Upper lobe of right lung (tissue), 1 donor: ENCODE results near the gene CABLES1. TPM values are rescaled to one million over a fixed set of nuclear protein-coding genes. Genes with fewer than 3 reads are reported as not detected.

Experiments used
- ATAC-seq: fragments of 200-7000 bp; cut with Tn5 transposase; one replicate; pipeline ENCODE4 v1.9.1; 2020; ENCODE audit warnings: mild to moderate bottlenecking, moderate library complexity
- DNase-seq: peaks from one replicate; pipeline ENCODE4 v3.0.0-alpha.2; 2020
- H3K27ac ChIP-seq: fragments of 200-600 bp; one replicate; pipeline ENCODE4 v1.8.0; 2022
- H3K27me3 ChIP-seq: fragments of 200-600 bp; one replicate; pipeline ENCODE4 v1.8.0; 2022; ENCODE audit warnings: mild to moderate bottlenecking
- H3K36me3 ChIP-seq: fragments of 200-600 bp; one replicate; pipeline ENCODE4 v1.8.0; 2022
- H3K4me1 ChIP-seq: fragments of 200-600 bp; one replicate; pipeline ENCODE4 v1.8.0; 2022
- H3K4me3 ChIP-seq: fragments of 200-600 bp; one replicate; pipeline ENCODE4 v1.8.0; 2022; ENCODE audit warnings: mild to moderate bottlenecking
- H3K9me3 ChIP-seq: fragments of 200-600 bp; one replicate; pipeline ENCODE4 v1.8.0; 2022
- intact Hi-C: fragments of 100-400 bp; cut with DNase I; formaldehyde crosslinking; loops from one replicate; pipeline ENCODE4 v1.11.0; 2022
- total RNA-seq: library from RNA; stranded (reverse); fragmentation: NEBNext Ultra II Directional; extraction: Animal tissue kit (Norgen Biotek cat#: 25700); gene quantifications from one replicate; pipeline ENCODE4 v1.2.1, GENCODE V29; 2021
- TF ChIP-seq, protein P1 (sequence below): fragments of 200-600 bp; IDR thresholded peaks from one replicate; pipeline ENCODE4 v1.8.0; 2022; ENCODE audit warnings: antibody characterized with exemption
- donor health status: DM: no; HTN: yes; CAD: no; lungs with severe emphysema.

CABLES1 gene
- total RNA-seq, 1 donor from 2014 or later: 39.5 TPM

DNA sequence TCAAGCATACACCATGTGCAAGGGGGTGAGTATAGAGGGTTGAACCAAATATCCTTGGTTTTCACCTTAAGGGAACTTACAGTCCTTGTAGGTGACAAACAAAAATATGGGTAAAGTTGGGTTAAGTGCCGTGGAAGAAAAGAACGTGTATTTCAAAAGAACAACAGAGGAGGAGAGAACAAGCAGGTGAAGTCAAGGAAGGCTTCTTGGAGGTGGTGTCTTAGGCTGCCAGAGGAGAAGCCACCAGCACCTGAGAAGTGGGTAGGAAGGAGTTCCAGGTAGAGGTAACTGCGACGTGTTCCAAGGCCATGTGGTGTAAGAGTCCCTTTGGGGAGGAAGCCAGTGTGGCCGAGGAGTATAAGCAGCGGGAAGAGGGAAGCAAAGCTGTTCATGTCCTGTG, 27.2 kb downstream of the CABLES1 start:
- no peak overlapping the region for H3K27ac ChIP-seq
- no peaks in the 10 kb centered on the region for H3K9me3 ChIP-seq
- ATAC-seq (no peak), DNase-seq (no peak)
- no peaks in the 10 kb centered on the region for H3K27me3 ChIP-seq
- TF ChIP-seq, protein P1, sequence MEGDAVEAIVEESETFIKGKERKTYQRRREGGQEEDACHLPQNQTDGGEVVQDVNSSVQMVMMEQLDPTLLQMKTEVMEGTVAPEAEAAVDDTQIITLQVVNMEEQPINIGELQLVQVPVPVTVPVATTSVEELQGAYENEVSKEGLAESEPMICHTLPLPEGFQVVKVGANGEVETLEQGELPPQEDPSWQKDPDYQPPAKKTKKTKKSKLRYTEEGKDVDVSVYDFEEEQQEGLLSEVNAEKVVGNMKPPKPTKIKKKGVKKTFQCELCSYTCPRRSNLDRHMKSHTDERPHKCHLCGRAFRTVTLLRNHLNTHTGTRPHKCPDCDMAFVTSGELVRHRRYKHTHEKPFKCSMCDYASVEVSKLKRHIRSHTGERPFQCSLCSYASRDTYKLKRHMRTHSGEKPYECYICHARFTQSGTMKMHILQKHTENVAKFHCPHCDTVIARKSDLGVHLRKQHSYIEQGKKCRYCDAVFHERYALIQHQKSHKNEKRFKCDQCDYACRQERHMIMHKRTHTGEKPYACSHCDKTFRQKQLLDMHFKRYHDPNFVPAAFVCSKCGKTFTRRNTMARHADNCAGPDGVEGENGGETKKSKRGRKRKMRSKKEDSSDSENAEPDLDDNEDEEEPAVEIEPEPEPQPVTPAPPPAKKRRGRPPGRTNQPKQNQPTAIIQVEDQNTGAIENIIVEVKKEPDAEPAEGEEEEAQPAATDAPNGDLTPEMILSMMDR: no peak
- no peak overlapping the region for H3K4me3 ChIP-seq
- intact Hi-C loops: no loop called here
- no peaks in the 10 kb centered on the region for H3K36me3 ChIP-seq
- H3K4me1 ChIP-seq: peaks cover 4% of the 10 kb centered on the region

DNA sequence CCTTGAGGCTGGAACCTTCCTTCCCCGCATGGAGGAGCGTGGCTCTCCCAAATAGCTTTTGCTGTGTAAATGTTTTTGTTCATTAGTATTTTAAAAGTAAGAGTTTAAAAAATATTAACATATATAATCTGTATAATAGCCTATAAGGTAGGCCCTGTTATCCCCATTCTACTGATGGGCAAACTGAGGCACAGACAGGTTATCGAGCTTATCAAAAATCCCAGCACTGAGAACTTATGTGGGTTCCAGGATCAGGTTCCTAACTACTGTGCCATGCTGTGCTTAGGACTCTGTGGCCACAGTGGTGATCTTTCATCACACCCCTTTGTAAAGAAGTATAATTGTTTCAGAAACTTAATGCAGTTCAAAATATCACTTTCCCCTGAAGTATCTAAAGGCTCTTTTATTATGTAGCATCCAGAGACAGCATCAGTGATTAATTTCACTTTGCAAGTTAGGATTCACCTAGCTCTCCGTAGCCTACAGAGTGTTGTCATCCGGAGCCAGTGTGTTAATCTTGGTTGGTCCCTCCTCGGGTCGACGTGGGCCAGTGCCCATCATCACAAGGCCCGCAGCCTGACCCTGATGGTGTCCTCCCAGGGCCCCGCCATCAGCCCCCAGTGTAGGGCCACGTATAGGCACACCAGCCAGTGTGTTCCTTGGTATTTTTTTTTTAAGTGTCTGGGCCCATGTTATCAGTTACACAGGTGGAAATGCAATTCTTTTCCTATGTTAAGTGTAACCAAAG, 28.7 kb downstream of the CABLES1 start:
- Histone ChIP-seq H3K4me1 (peaks cover 4% of the 10 kb centered on the region), H3K36me3 (no peaks in the 10 kb centered on the region), H3K27me3 (no peaks in the 10 kb centered on the region), H3K4me3 (no peak overlapping the region), H3K27ac (no peak overlapping the region), H3K9me3 (no peaks in the 10 kb centered on the region)
- no peak for DNase-seq
- no peak for ATAC-seq
- TF ChIP-seq, protein P1: no peak
- intact Hi-C loops: no loop called here

DNA sequence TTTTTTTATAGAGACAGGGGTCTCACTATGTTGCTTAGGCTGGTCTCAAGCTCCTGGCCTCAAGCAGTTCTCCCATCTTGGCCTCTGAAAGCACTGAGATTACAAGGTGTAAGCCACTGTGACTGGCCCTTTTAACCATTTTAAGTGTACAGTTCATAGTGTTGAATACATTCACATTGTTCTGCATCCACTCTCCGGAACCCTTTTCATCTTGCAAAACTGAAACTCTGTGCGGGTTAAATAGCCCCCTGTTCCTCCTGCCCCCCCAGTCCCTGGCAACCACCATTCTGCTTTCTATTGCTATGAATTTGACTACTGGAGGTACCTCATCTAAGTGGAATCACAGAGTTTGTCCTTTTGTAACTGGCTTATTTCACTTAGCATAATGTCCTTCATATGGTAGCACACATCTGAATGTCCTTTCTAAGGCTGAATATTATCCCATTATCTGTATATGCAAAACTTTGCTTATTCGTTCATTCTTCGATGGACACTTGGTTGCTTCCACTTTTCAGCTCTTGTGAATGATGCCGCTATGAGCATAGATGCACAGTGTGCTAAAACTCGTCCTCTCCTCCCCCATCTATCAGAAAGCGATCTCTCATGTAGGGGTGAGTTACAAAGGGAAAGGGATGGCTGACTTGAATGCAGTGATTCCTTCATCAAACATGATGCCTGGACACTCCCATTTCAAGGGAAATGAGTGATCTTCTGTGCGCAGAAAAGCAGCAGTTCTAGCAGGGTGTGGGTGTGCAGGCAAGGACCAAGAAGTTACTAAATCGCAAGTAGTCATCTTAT, 30.2 kb downstream of the CABLES1 start:
- Histone ChIP-seq H3K4me3 (no peak overlapping the region), H3K9me3 (no peaks in the 10 kb centered on the region), H3K27me3 (no peaks in the 10 kb centered on the region), H3K4me1 (no peaks in the 10 kb centered on the region), H3K36me3 (no peaks in the 10 kb centered on the region), H3K27ac (no peak overlapping the region)
- ATAC-seq (no peak), DNase-seq (no peak)
- TF ChIP-seq, protein P1: no peak
- intact Hi-C loops: no loop called here

DNA sequence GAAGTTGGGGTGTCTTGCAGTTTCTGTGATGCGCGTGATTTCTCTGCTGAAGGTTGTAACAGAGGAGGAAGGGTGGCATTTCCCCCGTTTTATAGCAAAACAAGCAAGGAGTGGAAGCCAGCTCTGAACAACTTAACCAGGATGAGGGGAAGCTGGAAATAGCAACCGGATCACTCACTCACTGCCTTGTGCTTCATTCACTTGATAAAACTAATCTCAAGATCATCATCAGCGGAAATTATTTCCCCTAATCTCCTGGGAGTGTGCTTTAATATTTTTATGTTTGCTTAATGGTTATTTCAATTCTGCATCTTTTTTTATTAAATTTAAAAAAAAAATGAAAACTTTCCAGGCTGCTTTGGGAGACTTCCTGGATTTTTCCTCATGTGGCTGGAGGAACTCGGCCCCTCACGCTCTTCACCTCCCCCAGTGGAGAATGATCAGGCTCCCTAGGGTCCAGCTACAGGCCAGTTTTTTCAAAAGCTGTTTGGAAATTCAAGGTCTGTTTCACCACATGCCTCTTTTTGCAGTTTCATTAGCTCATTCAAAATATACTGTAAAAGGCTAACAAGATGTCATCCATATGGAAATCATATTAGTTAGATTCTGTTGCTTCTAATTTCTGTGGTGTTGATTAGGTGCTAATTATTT, 31.7 kb downstream of the CABLES1 start:
- no peak overlapping the region for H3K4me3 ChIP-seq
- TF ChIP-seq, protein P1: no peak
- no peaks in the 10 kb centered on the region for H3K36me3 ChIP-seq
- no peaks in the 10 kb centered on the region for H3K9me3 ChIP-seq
- no peaks in the 10 kb centered on the region for H3K4me1 ChIP-seq
- DNase-seq (no peak), ATAC-seq (no peak)
- H3K27me3 ChIP-seq: no peaks in the 10 kb centered on the region
- intact Hi-C loops: no loop called here
- H3K27ac ChIP-seq: no peak overlapping the region

DNA sequence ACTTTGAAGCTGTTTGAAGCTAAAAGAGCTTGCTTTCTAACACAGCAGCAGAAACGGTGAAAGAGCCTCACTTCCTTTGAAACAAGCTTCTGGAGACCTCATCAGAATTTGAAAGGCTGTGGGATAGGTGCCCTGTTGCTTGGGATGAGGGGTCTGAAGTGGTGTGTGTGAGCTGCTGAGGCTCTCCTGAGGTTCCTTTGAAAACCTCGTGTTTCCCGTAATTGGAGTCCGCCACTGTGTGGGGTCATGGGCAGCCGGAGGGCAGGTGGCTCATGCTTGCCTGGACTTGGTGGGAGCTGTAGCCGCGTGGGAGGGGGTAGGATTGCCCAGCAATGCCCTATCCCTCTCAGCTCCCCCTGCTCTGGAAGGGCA, 34.4 kb downstream of the CABLES1 start:
- TF ChIP-seq, protein P1: no peak
- no peak for DNase-seq
- H3K27ac ChIP-seq: no peak overlapping the region

More for the DNA sequence above, 34.4 kb downstream of the CABLES1 start:
- H3K9me3 ChIP-seq: no peaks in the 10 kb centered on the region
- intact Hi-C loops: no loop called here
- no peaks in the 10 kb centered on the region for H3K4me1 ChIP-seq
- no peak overlapping the region for H3K4me3 ChIP-seq
- no peak for ATAC-seq
- H3K36me3 ChIP-seq: no peaks in the 10 kb centered on the region
- no peaks in the 10 kb centered on the region for H3K27me3 ChIP-seq
